ENCODE results near the gene CAMTA1.

The CAMTA1 gene

DNA sequence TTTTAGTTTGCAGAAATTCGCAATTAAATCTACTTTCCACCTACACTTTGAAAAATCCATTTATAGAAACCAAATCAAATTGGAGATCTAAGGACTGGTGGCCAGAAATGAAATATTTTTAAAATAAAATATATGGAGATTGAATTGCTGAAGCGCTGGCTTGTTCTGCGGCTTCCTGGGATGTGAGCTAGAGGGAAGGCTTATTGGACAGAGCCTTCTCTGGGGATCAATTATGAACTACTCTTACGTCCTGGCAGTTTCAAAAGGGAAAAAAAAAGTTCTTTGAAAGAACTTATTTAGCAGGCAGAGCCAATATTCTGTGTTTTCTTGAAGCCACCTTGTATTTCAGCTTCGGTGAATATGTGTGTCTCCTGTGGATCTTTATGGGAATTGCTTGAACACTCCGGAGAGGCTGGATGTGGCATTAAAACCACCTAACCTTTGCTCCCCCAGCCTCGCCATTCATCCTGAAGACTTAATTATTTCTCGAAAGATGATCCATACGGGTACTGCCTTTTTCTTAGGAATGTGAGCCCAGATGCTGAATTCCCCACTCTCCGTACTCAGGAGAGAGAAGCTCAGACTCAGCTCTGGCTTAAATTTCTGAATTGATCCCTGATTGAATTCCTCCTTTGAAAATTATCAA, 506.9 kb downstream of the CAMTA1 start:
- DNase-seq (ENCODE audit: low read depth), result no peak
- TF ChIP-seq, protein P1, sequence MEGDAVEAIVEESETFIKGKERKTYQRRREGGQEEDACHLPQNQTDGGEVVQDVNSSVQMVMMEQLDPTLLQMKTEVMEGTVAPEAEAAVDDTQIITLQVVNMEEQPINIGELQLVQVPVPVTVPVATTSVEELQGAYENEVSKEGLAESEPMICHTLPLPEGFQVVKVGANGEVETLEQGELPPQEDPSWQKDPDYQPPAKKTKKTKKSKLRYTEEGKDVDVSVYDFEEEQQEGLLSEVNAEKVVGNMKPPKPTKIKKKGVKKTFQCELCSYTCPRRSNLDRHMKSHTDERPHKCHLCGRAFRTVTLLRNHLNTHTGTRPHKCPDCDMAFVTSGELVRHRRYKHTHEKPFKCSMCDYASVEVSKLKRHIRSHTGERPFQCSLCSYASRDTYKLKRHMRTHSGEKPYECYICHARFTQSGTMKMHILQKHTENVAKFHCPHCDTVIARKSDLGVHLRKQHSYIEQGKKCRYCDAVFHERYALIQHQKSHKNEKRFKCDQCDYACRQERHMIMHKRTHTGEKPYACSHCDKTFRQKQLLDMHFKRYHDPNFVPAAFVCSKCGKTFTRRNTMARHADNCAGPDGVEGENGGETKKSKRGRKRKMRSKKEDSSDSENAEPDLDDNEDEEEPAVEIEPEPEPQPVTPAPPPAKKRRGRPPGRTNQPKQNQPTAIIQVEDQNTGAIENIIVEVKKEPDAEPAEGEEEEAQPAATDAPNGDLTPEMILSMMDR (conservative IDR thresholded peaks at IDR 0.05; ENCODE audit: low read length), result no peak
- H3K4me3 ChIP-seq (ENCODE audit: low read length), result no peak overlapping the region

DNA sequence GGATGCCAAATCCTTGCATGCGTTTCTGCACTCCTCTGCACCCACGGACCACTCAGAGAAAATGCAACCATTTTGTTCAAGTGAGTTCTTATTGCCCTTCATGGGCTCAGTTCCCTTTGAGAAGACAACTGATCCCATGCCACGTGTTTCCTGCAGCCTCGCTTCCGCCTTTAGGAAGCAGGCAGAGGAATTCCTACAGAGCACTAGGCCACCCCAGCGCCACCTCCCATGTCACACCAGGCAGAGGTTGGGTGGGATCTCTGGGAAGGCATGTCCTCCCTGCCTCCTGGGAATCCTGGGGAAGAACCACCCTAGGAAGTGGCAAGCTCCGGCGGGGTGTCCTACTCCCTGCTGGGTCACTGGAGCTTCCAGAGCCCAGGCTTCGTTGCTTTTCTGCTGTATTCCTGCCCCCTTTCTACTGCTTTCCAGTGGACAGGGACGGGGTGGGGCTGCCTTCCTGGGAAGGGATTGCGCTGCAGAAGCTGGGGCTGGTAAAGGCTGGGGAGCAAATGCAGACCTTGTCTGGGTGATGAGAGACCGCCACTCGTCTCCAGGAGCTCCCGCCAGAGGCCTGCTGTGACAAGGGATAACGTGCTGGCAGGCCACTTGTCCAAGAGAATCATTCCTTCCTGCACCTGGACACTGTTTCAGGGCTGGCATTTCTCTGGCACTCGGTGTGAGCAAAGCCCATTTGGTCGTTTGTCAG, 507.6 kb downstream of the CAMTA1 start:
- TF ChIP-seq, protein P1 (conservative IDR thresholded peaks at IDR 0.05; ENCODE audit: low read length), result no peak
- no peak for DNase-seq (ENCODE audit: low read depth)
- no peak overlapping the region for H3K4me3 ChIP-seq (ENCODE audit: low read length)

DNA sequence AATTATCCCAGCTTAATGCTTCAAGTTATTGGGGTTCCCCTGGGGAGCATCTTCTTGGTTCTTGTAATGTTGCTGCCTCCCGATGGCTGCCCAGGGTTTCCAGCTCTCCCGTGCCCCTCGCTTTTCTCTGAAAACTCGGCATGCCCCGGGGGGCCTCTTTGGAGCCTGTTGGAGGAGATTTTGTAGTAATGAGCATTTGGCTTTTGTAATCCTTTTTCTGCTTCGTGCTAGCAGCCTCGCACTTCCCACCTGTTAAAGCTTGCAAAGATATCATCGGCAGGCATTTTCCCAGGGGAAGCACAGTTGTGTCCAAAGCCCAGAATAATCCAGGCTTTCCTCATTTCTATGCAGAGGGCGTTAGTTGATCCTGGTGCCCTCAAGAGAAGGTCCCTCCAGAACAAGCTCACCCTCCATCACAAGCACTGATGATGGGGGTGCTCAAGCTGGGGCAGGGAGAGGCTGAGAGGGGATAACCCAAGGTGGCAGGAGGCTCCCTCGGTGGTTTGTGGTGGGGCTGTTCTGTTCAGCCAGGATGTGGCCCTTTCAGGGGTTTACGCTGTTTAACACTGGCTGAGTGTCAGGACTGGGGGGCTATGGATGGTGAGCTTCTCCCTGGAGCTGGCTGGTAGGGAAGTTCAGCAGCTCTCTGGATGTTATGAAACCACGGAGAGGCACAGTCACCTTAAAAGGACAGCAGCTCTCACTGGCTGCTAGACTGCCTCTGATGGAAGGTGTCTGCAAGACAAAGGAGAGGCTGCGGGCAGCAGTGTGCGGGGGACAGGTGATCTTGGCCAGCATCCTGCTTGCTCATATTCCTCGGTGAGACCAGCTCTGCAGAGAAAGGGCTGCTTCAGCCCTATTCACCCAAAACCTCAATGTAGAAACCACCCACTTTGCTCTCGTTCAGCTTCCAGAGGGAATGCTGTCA, 508.7 kb downstream of the CAMTA1 start:
- TF ChIP-seq, protein P1 (conservative IDR thresholded peaks at IDR 0.05; ENCODE audit: low read length), result no peak
- H3K4me3 ChIP-seq (ENCODE audit: low read length), result no peak overlapping the region
- DNase-seq (ENCODE audit: low read depth), result no peak

DNA sequence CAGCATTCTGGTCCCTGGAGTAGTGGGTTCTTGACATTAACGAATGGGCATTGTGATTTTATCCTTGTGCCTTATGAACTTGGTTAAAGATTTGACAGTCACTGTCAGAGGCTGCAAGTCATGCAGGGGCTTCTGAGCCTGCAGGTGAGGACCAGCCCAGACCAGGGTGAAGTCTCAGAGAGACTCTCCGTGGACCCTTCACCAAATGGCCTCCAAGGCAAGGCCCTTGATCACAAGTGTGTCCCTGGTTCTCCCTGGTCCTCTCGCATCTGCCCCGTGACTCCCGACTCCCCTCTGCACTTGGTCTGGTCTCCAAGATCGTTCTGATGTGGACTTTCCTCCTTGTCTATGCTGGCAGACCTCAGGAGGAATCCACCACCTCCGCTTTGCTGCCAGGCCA, 509.4 kb downstream of the CAMTA1 start:
- no peak overlapping the region for H3K4me3 ChIP-seq (ENCODE audit: low read length)
- DNase-seq (ENCODE audit: low read depth), result no peak
- TF ChIP-seq, protein P1 (conservative IDR thresholded peaks at IDR 0.05; ENCODE audit: low read length), result no peak

DNA sequence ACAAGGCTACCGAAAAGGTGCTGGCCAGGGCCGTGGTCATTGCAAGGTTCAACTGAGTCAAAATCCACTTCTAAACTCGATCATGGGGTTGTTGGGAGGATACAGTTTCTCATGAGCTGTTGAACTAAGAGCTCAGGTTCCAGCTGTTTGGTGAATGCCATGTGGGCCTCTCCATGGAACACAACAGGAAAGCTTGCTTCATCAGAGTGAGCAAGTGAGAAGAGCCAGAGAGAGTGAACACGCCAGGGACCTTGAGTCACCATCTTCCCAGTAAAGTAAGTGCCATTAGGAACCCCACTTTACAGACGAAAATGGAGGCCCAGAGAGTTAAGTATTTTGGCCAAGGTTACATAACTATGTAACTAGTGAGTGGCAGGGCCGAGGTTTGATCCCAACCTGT, 510.7 kb downstream of the CAMTA1 start:
- TF ChIP-seq, protein P1 (conservative IDR thresholded peaks at IDR 0.05; ENCODE audit: low read length), result no peak
- no peak for DNase-seq (ENCODE audit: low read depth)
- H3K4me3 ChIP-seq (ENCODE audit: low read length), result no peak overlapping the region

DNA sequence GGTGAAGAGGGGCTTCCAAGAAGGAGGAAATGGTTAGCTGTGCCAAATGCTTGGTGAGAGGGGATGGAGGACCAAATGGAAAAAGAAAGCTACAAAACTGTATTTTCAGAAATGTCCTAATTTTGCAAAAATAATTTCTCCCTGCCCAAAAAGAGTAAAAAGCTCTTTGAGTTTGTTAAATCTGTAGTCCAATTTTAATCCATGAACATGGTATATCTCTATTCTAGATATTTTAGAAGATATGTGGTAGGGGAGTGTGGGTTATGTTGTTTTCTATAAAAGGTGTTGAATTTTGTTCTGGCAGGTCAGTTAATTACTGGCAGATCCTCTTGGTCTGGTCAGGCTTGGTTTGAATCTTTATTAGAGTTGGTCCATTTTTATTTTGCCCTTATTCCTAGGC, 511.7 kb downstream of the CAMTA1 start:
- TF ChIP-seq, protein P1 (conservative IDR thresholded peaks at IDR 0.05; ENCODE audit: low read length), result no peak

More for the DNA sequence above, 511.7 kb downstream of the CAMTA1 start:
- no peak for DNase-seq (ENCODE audit: low read depth)
- no peak overlapping the region for H3K4me3 ChIP-seq (ENCODE audit: low read length)
